NCI-H1436 treated with DMSO at 0.1 percent for 48 hours (cell line): ENCODE measurements around the gene CIBAR2.

Experiments used
- DNase-seq: peaks from one replicate; lab custom pipeline; 2025; lab: John Stamatoyannopoulos, UW

Gene CIBAR2

GRCh38 chr16:85112364-85112763 is at the start of gene CIBAR2:
TSS of gene CIBAR2 (minus strand) at chr16:85112472. CDS start at chr16:85112352, 120 bp downstream.
- no peak for DNase-seq

- DNase-seq, result no peak
These were observed 47.1 kb upstream of the CIBAR2 start for GRCh38 chr16:85159179-85159980.

GRCh38 chr16:85158743-85159178 is 46.5 kb upstream of the CIBAR2 start:
- no peak for DNase-seq

- no peak for DNase-seq
These were observed 45.8 kb upstream of the CIBAR2 start for GRCh38 chr16:85157813-85158742.

- no peak for DNase-seq
These were observed 45.1 kb upstream of the CIBAR2 start for GRCh38 chr16:85157372-85157771.

GRCh38 chr16:85156869-85157268 is 44.6 kb upstream of the CIBAR2 start:
- no peak for DNase-seq

GRCh38 chr16:85156440-85156839 is 44.2 kb upstream of the CIBAR2 start:
- no peak for DNase-seq

GRCh38 chr16:85153656-85154091 is 41.4 kb upstream of the CIBAR2 start:
- DNase-seq, result no peak

GRCh38 chr16:85153046-85153445 is 40.8 kb upstream of the CIBAR2 start:
- DNase-seq, result no peak

GRCh38 chr16:85152414-85153030 is 40.2 kb upstream of the CIBAR2 start:
- DNase-seq, result no peak

GRCh38 chr16:85151603-85152413 is 39.5 kb upstream of the CIBAR2 start:
- no peak for DNase-seq

- DNase-seq, result no peak
These were observed 38.9 kb upstream of the CIBAR2 start for GRCh38 chr16:85151079-85151602.

GRCh38 chr16:85150331-85150940 is 38.2 kb upstream of the CIBAR2 start:
- DNase-seq, result no peak

GRCh38 chr16:85149776-85150175 is 37.5 kb upstream of the CIBAR2 start:
- DNase-seq, result no peak

- DNase-seq, result no peak
These were observed 36.7 kb upstream of the CIBAR2 start for GRCh38 chr16:85148931-85149330.

GRCh38 chr16:85146922-85147651 is 34.8 kb upstream of the CIBAR2 start:
- DNase-seq, result no peak

- no peak for DNase-seq
These were observed 34.2 kb upstream of the CIBAR2 start for GRCh38 chr16:85146532-85146797.

- DNase-seq, result no peak
These were observed 33.7 kb upstream of the CIBAR2 start for GRCh38 chr16:85145734-85146531.

- DNase-seq, result no peak
These were observed 32.9 kb upstream of the CIBAR2 start for GRCh38 chr16:85145188-85145587.
